Sigmoid colon (tissue), 3 donors: ENCODE data around the gene MIEF1.

Experiments
- POLR2A ChIP-seq, 2 donors: fragments of 450-650 bp; IDR thresholded peaks; one replicate each; pipeline ENCODE4 v1.6.1; 2016; ENCODE audit warnings: antibody characterized with exemption in 2 of 2, mild to moderate bottlenecking in 2 of 2, moderate library complexity in 2 of 2
- TF ChIP-seq, protein P1 (sequence below), 4 experiments: fragments of 450-650 bp in 3 of 4; fragments of 200-600 bp in 1 of 4; IDR thresholded peaks; one replicate each; pipeline ENCODE4 v1.5.1; 2016 to 2019; ENCODE audit warnings: antibody characterized with exemption in 4 of 4, mild to moderate bottlenecking in 3 of 4, moderate library complexity in 2 of 4

DNA sequence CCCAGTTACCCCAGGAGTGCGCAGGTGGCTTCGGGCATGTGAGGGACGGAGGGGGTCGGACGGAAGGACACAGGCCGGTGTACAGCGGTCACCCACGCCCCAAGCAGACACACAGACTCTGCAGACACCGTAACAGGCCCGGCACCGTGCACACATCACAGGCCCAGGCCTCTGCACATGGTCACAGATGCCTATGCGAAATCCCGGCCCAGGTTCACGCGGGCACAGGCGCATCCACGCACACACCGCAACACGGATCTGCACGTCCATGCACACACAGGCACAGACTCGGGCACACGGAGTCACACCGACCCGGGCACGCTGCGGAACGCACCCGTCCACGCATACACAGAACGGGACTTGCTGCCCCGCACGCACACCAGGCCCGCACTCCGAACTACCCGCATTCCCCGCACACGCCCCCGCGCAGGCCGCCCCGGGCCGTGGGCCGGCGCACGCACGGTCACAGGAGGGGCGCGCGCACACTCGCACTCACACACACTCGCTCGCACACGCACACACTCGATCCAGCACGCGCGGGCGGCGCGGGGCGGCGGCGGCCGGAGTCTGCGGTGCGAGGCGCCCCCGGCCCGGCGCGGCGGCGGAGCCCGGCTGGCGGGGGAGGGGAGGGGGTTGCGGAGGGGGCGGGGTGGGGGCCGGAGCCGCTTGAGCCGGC is 45.4 kb upstream of the MIEF1 start, which contains the start of gene MGAT3:
- TF ChIP-seq, protein P1, sequence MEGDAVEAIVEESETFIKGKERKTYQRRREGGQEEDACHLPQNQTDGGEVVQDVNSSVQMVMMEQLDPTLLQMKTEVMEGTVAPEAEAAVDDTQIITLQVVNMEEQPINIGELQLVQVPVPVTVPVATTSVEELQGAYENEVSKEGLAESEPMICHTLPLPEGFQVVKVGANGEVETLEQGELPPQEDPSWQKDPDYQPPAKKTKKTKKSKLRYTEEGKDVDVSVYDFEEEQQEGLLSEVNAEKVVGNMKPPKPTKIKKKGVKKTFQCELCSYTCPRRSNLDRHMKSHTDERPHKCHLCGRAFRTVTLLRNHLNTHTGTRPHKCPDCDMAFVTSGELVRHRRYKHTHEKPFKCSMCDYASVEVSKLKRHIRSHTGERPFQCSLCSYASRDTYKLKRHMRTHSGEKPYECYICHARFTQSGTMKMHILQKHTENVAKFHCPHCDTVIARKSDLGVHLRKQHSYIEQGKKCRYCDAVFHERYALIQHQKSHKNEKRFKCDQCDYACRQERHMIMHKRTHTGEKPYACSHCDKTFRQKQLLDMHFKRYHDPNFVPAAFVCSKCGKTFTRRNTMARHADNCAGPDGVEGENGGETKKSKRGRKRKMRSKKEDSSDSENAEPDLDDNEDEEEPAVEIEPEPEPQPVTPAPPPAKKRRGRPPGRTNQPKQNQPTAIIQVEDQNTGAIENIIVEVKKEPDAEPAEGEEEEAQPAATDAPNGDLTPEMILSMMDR (IDR thresholded peaks at IDR 0.05): no peak
- TF ChIP-seq POLR2A (IDR thresholded peaks at IDR 0.05): no peak
